Stimulated activated CD4-positive, alpha-beta T cell treated with anti-CD3 and anti-CD28 coated beads, Interleukin-12 subunit alpha, Interleukin-12 subunit beta, amount 100 ng/mL, for 4 hours (primary cell): ENCODE data around the gene ZNF566.
"Not testable (repeated sequence)": the region's sequence is repeated elsewhere in the genome, so short reads cannot be mapped to it uniquely, and the experiment has no call there.

Experiments used
- DNase-seq: peaks from one replicate; pipeline ENCODE4 v3.0.0-alpha.2; 2020

Gene ZNF566

DNA sequence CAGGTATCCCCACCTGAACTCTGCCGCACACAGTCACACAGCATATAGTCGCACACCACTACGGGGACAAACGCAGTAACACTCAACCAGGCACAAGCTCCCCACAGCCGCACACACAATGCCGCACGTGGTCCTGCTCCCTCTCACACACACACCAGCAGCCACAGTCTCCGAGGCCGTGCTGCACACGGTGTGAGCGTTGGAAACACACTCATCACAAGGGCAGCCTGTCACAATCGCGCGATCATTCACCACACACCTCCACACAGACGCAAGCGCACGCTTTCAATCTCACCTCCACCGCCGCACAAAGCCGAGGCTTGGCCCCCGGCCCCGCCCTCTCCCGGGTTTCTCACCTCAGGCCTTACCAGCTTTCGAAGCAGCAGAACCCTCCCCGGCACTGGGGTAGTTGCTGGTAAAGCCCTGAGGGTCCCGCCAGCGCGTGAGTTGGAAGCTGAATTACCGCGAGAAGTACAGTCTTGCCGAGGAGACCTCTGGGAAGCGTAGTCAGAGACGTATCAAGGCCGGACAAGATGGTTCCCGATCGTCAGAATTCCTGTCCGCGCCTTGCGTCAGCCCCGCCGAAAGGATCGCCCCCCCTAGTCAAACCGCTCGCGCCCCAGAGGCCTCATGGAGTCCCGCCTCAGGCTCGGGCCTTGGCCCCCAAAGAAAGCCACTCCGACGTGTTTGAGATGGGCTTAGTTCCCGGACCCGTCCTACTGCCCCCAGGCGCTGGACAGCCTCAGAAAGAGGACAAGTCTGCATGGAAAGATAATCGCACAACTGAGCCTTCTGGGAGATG is at the start of gene ZNF566:
TSS of gene ZNF566 (minus strand) at position 444 of the 802 bp plus-strand sequence. CDS start 13,004 bp downstream, outside the sequence.
- peak; percentile 89 for DNase-seq

- peak; percentile 12 for DNase-seq
Measured at GRCh38 chr19:36528921-36529518, 39.7 kb upstream of the ZNF566 start.

DNA sequence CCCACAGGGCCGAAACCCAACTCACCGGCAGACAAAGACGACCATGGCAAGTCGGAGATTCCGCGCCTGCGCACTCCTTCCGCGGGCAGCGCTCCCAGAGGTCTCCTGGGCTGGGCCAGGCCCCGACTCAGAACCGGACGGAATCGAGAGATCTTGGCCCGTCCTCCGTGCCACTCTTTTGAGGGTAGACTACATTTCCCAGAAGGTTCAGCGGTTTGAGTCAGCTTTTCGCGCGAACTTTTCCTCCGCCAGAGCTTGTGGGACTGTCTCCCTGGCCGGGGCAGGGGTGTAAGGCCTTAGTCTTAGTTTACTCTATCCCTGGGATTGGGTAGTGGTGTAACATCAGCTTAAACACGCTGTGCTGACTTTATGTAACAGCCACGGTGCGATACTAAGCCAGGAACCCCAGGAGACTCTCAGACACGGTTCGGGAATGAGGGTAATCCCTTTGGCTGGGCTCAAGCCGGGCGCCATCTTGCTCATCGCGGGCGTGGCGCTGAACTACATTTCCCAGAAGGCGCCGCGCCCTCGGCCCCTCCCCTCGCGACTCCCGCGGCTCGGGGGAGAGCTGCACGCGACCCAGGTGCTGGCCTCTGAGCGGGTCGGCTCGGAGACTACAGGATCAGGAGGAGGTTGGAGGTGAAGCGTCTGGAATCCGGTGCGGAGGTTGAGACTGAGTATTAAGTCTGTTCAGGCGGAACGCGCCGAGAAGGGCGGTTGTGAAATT is 39.0 kb upstream of the ZNF566 start, which contains the start of gene ZNF260:
TSS of gene ZNF260 (minus strand) at position 78 of the 727 bp plus-strand sequence. CDS start 13,033 bp downstream, outside the sequence.
- DNase-seq = peak; percentile 94

- DNase-seq = no peak
Measured at GRCh38 chr19:36527873-36528193, 38.5 kb upstream of the ZNF566 start.

- DNase-seq = no peak
Measured at GRCh38 chr19:36527341-36527740, 38.0 kb upstream of the ZNF566 start.

GRCh38 chr19:36526581-36526980 is 37.2 kb upstream of the ZNF566 start:
- DNase-seq = no peak

DNA sequence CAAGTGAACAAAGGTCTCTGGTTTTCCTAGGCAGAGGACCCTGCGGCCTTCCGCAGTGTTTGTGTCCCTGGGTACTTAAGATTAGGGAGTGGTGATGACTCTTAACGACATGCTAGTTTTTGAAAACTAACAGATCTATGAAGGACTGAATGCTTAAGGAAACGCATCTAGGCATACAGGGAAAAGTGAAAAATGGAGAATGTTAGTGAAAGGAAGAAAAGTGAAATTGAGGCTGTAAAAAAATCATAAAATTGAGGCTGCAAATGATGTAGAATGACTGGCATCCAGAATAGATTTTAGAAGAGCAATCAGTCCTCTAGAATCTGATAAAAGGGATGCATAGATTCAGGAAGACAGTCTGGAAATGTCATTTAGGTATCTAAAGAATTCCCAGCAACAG is 35.3 kb upstream of the ZNF566 start:
- no peak for DNase-seq

- no peak for DNase-seq
Measured at GRCh38 chr19:36514012-36514612, 24.8 kb upstream of the ZNF566 start.

DNA sequence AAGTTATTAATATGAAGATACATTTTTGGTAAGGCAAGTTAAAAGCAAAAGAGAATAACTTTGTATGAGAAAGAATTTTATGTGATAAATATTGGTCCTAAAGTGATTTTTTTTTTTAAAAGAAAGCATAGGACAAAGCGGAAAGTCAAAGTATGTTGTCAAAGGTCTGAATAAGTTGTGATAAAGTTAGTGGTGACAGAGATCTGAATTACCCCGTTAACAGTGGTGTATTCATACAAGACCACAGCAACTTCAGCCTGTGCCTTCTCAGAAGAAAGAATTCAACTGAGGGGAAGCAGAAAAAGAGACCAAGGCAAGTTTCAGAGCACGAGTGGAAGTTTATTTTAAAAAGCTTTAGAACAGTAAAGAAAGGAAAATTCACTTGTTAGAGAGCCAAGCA is 19.0 kb upstream of the ZNF566 start:
- no peak for DNase-seq

- DNase-seq = no peak
Measured at GRCh38 chr19:36501973-36502372, 12.6 kb upstream of the ZNF566 start.

DNA sequence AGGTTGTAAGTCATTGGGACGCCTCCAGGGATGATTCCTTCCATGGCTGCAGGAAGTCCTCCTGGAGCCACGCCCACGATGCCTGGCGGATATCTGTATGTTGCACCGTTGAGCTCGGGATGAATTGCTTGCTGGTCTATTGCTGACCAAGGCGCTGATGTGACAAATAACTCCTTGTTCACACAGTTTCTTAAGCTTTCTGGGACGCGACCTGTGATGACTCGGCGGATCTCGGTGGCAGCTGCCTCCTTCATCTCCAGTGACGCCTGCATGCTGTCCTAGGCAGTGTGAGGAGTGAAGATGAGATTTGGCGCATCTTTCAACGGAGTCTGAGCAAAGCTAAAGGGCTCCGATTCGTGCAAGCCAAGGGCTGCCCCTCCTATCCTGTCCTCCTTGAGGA is 7.6 kb upstream of the ZNF566 start:
- DNase-seq = no peak

- peak; percentile 3 for DNase-seq
Measured at GRCh38 chr19:36492689-36493453, 3.5 kb upstream of the ZNF566 start.

DNA sequence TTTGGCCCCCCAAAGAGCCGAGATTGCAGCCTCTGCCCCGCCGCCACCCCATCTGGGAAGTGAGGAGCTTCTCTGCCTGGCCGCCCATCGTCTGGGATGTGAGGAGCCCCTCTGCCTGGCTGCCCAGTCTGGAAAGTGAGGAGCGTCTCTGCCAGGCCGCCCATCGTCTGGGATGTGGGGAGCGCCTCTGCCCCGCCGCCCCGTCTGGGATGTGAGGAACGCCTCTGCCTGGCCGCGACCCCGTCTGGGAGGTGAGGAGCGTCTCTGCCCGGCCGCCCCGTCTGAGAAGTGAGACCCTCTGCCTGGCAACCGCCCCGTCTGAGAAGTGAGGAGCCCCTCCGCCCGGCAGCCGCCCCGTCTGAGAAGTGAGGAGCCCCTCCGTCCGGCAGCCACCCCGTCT is 1.5 kb upstream of the ZNF566 start:
- DNase-seq = not testable (repeated sequence)

- DNase-seq = peak; percentile 69
Measured at GRCh38 chr19:36489920-36490415, 607 bp upstream of the ZNF566 start.

GRCh38 chr19:36488846-36489117 is 579 bp downstream of the ZNF566 start:
- peak; percentile 31 for DNase-seq

- no peak for DNase-seq
Measured at GRCh38 chr19:36488118-36488845, 1.1 kb downstream of the ZNF566 start.

- DNase-seq = no peak
Measured at GRCh38 chr19:36483653-36484052, 5.7 kb downstream of the ZNF566 start.

GRCh38 chr19:36482876-36483275 is 6.5 kb downstream of the ZNF566 start:
- no peak for DNase-seq

DNA sequence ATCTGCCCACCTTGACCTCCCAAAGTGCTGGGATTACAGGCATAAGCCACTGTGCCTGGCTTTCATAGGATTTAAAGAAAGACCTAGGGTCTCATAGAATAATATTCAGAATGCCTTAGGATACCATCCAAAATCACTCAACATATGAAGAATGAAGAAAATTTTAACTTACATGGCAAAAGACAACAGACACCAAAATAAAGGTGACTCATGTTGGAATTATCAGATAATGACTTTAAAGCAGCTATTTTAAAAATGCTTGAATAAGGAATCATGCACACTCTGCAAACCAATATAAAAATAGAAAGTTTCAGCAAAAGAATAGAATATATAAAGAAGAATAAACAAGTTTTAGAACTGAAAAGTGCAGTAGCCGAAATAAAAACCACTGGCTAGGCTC is 29.3 kb downstream of the ZNF566 start:
- no peak for DNase-seq

DNA sequence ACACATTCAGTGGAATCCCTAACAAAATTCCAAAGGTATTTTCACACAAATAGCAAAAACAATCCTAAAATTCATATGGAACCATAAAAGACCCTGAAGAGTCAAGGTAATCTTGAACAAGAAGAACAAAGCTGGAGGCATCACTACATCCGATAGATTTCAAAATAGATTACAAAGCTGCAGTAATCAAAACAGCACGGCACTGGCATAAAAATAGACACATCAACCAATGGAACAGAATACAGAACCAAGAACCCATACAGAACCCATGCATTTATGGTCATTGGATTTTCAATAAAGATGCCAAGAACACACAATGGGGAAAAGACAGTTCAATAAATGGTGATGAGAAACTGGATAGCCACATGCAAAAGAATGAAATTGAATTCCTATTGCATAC is 32.5 kb downstream of the ZNF566 start:
- DNase-seq = no peak

DNA sequence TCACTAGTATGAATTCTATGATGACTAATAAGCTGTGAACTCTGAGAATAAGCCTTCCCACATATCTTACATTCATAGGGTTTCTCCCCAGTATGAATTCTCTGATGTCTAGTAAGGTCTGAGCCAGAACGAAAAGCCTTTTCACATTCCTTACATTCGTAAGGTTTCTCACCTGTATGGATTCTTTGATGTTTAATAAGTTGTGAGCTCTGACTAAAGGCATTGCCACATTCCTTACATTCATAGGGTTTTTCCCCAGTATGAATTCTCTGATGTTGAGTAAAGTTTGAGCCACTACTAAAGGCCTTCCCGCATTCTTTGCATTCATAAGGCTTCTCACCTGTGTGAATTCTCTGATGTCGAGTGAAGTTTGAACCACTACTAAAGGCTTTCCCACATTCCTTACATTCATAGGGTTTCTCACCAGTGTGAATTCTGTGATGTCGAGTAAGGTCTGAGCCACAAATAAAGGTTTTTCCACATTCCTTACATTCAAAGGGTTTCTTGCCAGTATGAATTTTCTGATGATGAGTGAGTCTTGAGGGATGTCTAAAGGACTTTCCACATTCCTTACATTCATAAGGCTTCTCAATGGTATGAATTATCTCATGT is 40.2 kb downstream of the ZNF566 start:
- DNase-seq = no peak

DNA sequence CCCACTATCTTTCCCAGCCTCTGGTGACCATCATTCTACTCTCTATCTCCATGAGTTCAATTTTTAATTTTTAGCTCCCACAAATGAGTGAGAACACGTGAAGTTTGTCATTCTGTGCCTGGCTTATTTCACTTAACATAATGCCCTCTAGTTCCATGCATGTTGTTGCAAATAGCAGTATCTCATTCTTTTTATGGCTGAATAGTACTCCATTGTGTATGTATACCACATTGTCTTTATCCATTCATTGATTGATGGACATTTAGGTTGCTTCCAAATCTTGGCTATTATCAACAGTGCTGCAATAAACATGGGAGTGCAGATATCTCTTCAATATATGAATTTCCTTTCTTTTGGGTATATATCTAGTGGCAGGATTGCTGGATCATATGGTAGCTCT is 48.0 kb downstream of the ZNF566 start:
- no peak for DNase-seq
